T-cell (primary cell): ENCODE measurements around the gene PAFAH2. TPM values are rescaled to one million over a fixed set of nuclear protein-coding genes. Genes with fewer than 3 reads are reported as not detected.

Experiments
- ATAC-seq, 4 experiments: fragments of 200-7000 bp in 3 of 4; fragments of 150-1000 bp in 1 of 4; cut with Tn5 transposase; replicated peaks in 1 of 4; 1 replicate in 3 of 4; 2 replicates in 1 of 4; pipeline ENCODE4 v1.10.0; 2021; ENCODE audit warnings: moderate library complexity in 3 of 4, mild to moderate bottlenecking in 2 of 4, moderate number of reproducible peaks in 1 of 4
- CTCF ChIA-PET, 2 donors: fragments of 300-600 bp; sonication (Branson Sonifier 250); formaldehyde crosslinking; loops; one replicate each; lab custom pipeline; 2022; ENCODE audit warnings: antibody characterized with exemption in 2 of 2; lab: Charles Lee
- POLR2A ChIA-PET, 2 donors: fragments of 300-600 bp; sonication (Branson Sonifier 250); formaldehyde crosslinking; loops; one replicate each; lab custom pipeline; 2022; ENCODE audit warnings: antibody characterized with exemption in 2 of 2; lab: Charles Lee
- DNase-seq, 35 experiments: peaks; one replicate each; pipeline versions ENCODE4 v3.0.0 to v3.0.0-alpha.2; 2013 to 2023
- H3K27ac ChIP-seq: one replicate; pipeline ENCODE4 v1.5.1; 2013; ENCODE audit warnings: low read length
- H3K27me3 ChIP-seq, 2 experiments: replicated peaks in 1 of 2; 1 replicate in 1 of 2; 2 replicates in 1 of 2; pipeline versions ENCODE4 v1.6.1 to v1.7.0; 2013; ENCODE audit warnings: low read length in 1 of 2, mixed read lengths in 1 of 2; ENCODE audit not compliant: control insufficient read depth in 2 of 2, insufficient read depth in 2 of 2; ENCODE audit errors: extremely low read depth in 1 of 2
- H3K36me3 ChIP-seq, 2 donors: 1 replicate in 1 of 2; 2 replicates in 1 of 2; pipeline versions ENCODE4 v1.6.1 to v1.7.0; 2013; ENCODE audit warnings: low read length in 1 of 2; ENCODE audit not compliant: control insufficient read depth in 2 of 2, insufficient read depth in 1 of 2; ENCODE audit errors: extremely low read depth in 1 of 2
- H3K4me1 ChIP-seq, 2 experiments: 1 replicate in 1 of 2; 2 replicates in 1 of 2; pipeline versions ENCODE4 v1.6.1 to v1.7.0; 2013; ENCODE audit warnings: low read length in 2 of 2, mixed read lengths in 1 of 2; ENCODE audit not compliant: insufficient read depth in 2 of 2, control insufficient read depth in 1 of 2; ENCODE audit errors: extremely low read depth in 1 of 2
- H3K4me3 ChIP-seq, 2 donors: 1 replicate in 1 of 2; 2 replicates in 1 of 2; pipeline versions ENCODE4 v1.5.1 to v1.7.0; 2013; ENCODE audit warnings: mild to moderate bottlenecking in 2 of 2, low read length in 1 of 2, moderate library complexity in 1 of 2; ENCODE audit not compliant: control insufficient read depth in 1 of 2; ENCODE audit errors: extremely low read depth in 1 of 2
- H3K9me3 ChIP-seq: 2 replicates; pipeline ENCODE4 v1.7.0; 2013
- H3K27ac Mint-ChIP-seq, 2 donors: one replicate each; pipeline ENCODE4 v1.8.0; 2020 to 2021; ENCODE audit warnings: mild to moderate bottlenecking in 2 of 2, mixed read lengths in 2 of 2
- H3K27me3 Mint-ChIP-seq, 2 donors: one replicate each; pipeline ENCODE4 v1.8.0; 2021 to 2022; ENCODE audit warnings: mixed read lengths in 2 of 2
- H3K36me3 Mint-ChIP-seq: one replicate; pipeline ENCODE4 v1.8.0; 2021; ENCODE audit warnings: mixed read lengths
- H3K4me1 Mint-ChIP-seq, 3 donors: one replicate each; pipeline ENCODE4 v1.8.0; 2020 to 2022; ENCODE audit warnings: mixed read lengths in 3 of 3, mild to moderate bottlenecking in 1 of 3
- H3K4me3 Mint-ChIP-seq, 3 donors: one replicate each; pipeline ENCODE4 v1.8.0; 2020 to 2022; ENCODE audit warnings: mild to moderate bottlenecking in 3 of 3, mixed read lengths in 3 of 3, moderate library complexity in 3 of 3
- H3K9me3 Mint-ChIP-seq, 3 donors: one replicate each; pipeline ENCODE4 v1.8.0; 2020 to 2022; ENCODE audit warnings: mixed read lengths in 3 of 3
- WGBS: methylation state at CpG from one replicate; pipeline ENCODE4 v1.1.5; 2013; ENCODE audit warnings: missing lambda C conversion rate; ENCODE audit not compliant: insufficient coverage; 5-methylcytosine and 5-hydroxymethylcytosine counted together
- total RNA-seq, 35 experiments: library from RNA in 6 of 35; stranded (reverse) in 6 of 35; fragments of 120-200 nt in 1 of 35; gene quantifications; one replicate each; pipeline versions ENCODE4 v1.2.1 to v1.2.4 and lab custom pipeline; 2013 to 2026

The PAFAH2 gene
- total RNA-seq, 5 donors from 2014 or later (not counting 1 experiment from before 2014, with no cell fraction given) = 10.2 to 30.2 (median 17.3) TPM

DNA sequence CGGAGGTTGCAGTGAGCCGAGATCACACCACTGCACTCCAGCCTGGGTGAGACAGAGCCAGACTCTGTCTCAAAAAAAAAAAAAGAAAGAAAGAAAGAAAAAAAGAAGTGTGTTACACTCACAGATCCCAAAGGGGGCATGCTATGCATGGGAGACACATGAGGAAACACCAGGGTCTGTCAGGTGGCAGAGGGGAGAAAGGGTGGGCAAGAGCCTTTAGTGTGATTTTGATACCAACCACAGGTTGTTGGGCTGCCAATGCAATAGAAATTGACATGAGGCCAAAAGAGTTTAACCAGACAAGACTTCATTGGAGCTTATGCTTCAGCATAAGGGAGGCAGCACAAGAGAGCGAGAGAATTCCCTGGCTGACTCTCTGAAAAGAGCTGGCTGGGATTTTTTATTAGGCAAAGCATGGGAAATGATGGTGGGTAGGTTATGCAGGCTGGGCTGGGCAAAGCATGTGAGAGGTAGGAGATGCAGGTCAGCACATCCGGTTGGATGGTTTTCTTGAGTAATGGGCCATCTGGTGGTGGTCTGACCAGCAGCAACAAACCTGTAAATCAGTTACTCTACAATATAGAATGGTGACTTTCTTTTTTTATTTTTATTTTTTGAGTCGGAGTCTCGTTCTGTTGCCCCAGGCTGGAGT lies 12.1 kb upstream of the PAFAH2 start:
- Mint-ChIP-seq H3K36me3 (no peaks in the 10 kb centered on the region), H3K27me3 (peaks cover 5% of the 10 kb centered on the region in 2 donors), H3K27ac (peak overlapping the region in 1 of 2 donors; percentile 1), H3K4me1 (no peaks in the 10 kb centered on the region), H3K4me3 (no peak overlapping the region), H3K9me3 (no peaks in the 10 kb centered on the region)
- H3K9me3 ChIP-seq = no peaks in the 10 kb centered on the region
- ATAC-seq (no peak), DNase-seq (no peak)
- H3K27ac ChIP-seq = no peak overlapping the region
- no peaks in the 10 kb centered on the region for H3K36me3 ChIP-seq
- CTCF ChIA-PET = interaction anchor here (0.5 to 1.3 kb wide), 5 partner anchors 16 to 114 kb away, joined by 3 to 7 read pairs (median 4); no protein-coding TSS in a partner anchor
- POLR2A ChIA-PET = interaction anchor here in 1 of 2 donors (0.7 kb wide), 1 partner anchor 115 kb away, joined by 6 read pairs; no protein-coding TSS in a partner anchor
- 92% methylated on average over 3 of the region's 6 CpGs for WGBS
- H3K4me3 ChIP-seq = no peak overlapping the region
- no peaks in the 10 kb centered on the region for H3K4me1 ChIP-seq
- H3K27me3 ChIP-seq = peaks cover 0 to 24% of the 10 kb centered on the region in 2 experiments

- Mint-ChIP-seq H3K4me1 (no peaks in the 10 kb centered on the region), H3K36me3 (no peaks in the 10 kb centered on the region), H3K27me3 (peaks cover 5 to 8% of the 10 kb centered on the region in 2 donors), H3K27ac (no peak overlapping the region), H3K9me3 (no peaks in the 10 kb centered on the region), H3K4me3 (peak overlapping the region in 1 of 3 donors; percentile 1)
- ChIA-PET POLR2A (no interaction called here), CTCF (interaction anchor here in 1 of 2 donors (0.6 kb wide), 1 partner anchor 152 kb away, joined by 4 read pairs; no protein-coding TSS in a partner anchor)
- 87% methylated on average over 16 of the region's 16 CpGs for WGBS
- Histone ChIP-seq H3K9me3 (no peaks in the 10 kb centered on the region), H3K36me3 (no peaks in the 10 kb centered on the region), H3K27ac (no peak overlapping the region), H3K4me1 (no peaks in the 10 kb centered on the region), H3K4me3 (no peak overlapping the region), H3K27me3 (peaks cover 0 to 20% of the 10 kb centered on the region in 2 experiments)
- no peak for DNase-seq
- ATAC-seq = no peak
Observed at GRCh38 chr1:26006710-26007109, 8.8 kb upstream of the PAFAH2 start.

- CTCF ChIA-PET = no interaction called here
- WGBS = 71% methylated on average over 3 of the region's 4 CpGs
Observed at GRCh38 chr1:26005434-26006105, 7.7 kb upstream of the PAFAH2 start.

GRCh38 chr1:26003756-26004155 lies 5.9 kb upstream of the PAFAH2 start:
- H3K4me1 ChIP-seq = peaks cover 0 to 2% of the 10 kb centered on the region in 2 experiments
- 67% methylated on average over 1 of the region's 2 CpGs for WGBS
- no peaks in the 10 kb centered on the region for H3K9me3 Mint-ChIP-seq
- no peak overlapping the region for H3K27ac Mint-ChIP-seq
- H3K27ac ChIP-seq = no peak overlapping the region
- H3K27me3 Mint-ChIP-seq = peaks cover 5 to 8% of the 10 kb centered on the region in 2 donors
- H3K36me3 Mint-ChIP-seq = no peaks in the 10 kb centered on the region
- no peak overlapping the region for H3K4me3 Mint-ChIP-seq
- ChIA-PET POLR2A (no interaction called here), CTCF (interaction anchor here in 1 of 2 donors (10.8 kb wide), 1 partner anchor 102 kb away, joined by 311 read pairs; the partner anchor contains the start of gene STMN1)
- peaks cover 0 to 11% of the 10 kb centered on the region in 2 experiments for H3K27me3 ChIP-seq
- no peaks in the 10 kb centered on the region for H3K4me1 Mint-ChIP-seq
- no peaks in the 10 kb centered on the region for H3K9me3 ChIP-seq
- no peak for DNase-seq
- no peak overlapping the region for H3K4me3 ChIP-seq
- ATAC-seq = no peak
- H3K36me3 ChIP-seq = no peaks in the 10 kb centered on the region

More at GRCh38 chr1:26005434-26006105, 7.7 kb upstream of the PAFAH2 start:
- POLR2A ChIA-PET = no interaction called here
- peaks cover 5 to 8% of the 10 kb centered on the region in 2 donors for H3K27me3 Mint-ChIP-seq
- DNase-seq (no peak), ATAC-seq (no peak)
- no peak overlapping the region for H3K4me3 Mint-ChIP-seq
- H3K27ac ChIP-seq = no peak overlapping the region
- H3K27me3 ChIP-seq = peaks cover 0 to 14% of the 10 kb centered on the region in 2 experiments
- no peak overlapping the region for H3K27ac Mint-ChIP-seq
- H3K4me1 ChIP-seq = no peaks in the 10 kb centered on the region
- H3K9me3 ChIP-seq = no peaks in the 10 kb centered on the region
- no peaks in the 10 kb centered on the region for H3K4me1 Mint-ChIP-seq
- no peaks in the 10 kb centered on the region for H3K36me3 ChIP-seq
- H3K4me3 ChIP-seq = no peak overlapping the region
- H3K36me3 Mint-ChIP-seq = no peaks in the 10 kb centered on the region
- H3K9me3 Mint-ChIP-seq = no peaks in the 10 kb centered on the region

DNA sequence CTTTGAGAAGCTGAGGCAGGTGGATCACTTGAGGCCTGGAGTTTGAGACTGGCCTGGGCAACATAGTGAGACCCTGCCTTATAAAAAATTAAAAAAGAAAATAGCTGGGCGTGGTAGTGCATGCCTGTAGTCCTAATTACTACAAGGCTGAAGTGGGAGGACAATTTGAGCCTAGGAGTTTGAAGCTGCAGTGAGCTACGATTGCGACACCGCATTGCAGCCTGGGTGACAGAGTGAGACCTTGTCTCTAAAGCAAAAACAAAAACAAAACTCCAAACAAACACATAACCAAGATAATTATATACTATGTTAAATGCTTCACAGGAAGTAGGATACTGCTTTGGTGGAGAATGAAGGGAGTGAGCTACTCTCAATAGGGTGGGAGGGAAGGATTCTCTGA lies 5.4 kb upstream of the PAFAH2 start:
- POLR2A ChIA-PET = no interaction called here
- peaks cover 5 to 8% of the 10 kb centered on the region in 2 donors for H3K27me3 Mint-ChIP-seq
- no peak overlapping the region for H3K27ac ChIP-seq

More for the DNA sequence above, 5.4 kb upstream of the PAFAH2 start:
- peaks cover 0 to 11% of the 10 kb centered on the region in 2 experiments for H3K27me3 ChIP-seq
- H3K4me1 ChIP-seq = peaks cover 3 to 7% of the 10 kb centered on the region in 2 experiments
- peaks cover 3 to 4% (median 3%) of the 10 kb centered on the region in 3 donors for H3K4me1 Mint-ChIP-seq
- 40% methylated on average over 1 of the region's 4 CpGs for WGBS
- no peaks in the 10 kb centered on the region for H3K9me3 Mint-ChIP-seq
- H3K4me3 Mint-ChIP-seq = no peak overlapping the region
- H3K36me3 Mint-ChIP-seq = no peaks in the 10 kb centered on the region
- ATAC-seq (no peak), DNase-seq (no peak)
- CTCF ChIA-PET = interaction anchor here in 1 of 2 donors (10.8 kb wide), 1 partner anchor 102 kb away, joined by 311 read pairs; the partner anchor contains the start of gene STMN1
- no peak overlapping the region for H3K4me3 ChIP-seq
- H3K36me3 ChIP-seq = no peaks in the 10 kb centered on the region
- H3K27ac Mint-ChIP-seq = no peak overlapping the region
- H3K9me3 ChIP-seq = no peaks in the 10 kb centered on the region
